ENCODE measurements around the gene NUMBL. TPM values are rescaled to one million over a fixed set of nuclear protein-coding genes. Genes with fewer than 3 reads are reported as not detected.

NUMBL gene
- total RNA-seq, 1 donor from 2014 or later: 79.3 TPM

DNA sequence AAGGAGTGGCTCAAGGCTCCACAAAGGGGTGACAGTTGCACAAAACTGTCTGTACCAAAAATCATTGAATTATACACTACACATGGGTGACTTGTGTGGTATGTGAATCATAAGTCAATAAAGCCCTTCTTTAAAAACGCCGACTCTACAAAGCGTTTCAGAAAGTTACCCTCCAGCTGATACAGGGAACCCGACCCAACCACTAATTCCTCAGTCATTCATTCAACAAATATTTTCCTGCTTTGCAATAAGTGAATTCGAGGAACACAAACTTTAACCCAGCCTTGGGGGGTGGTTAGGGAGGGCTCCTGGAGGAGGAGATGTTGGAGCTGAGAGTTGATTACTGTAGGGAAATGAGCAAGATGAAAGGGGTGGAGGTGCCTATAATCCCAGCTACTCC lies 57.2 kb downstream of the NUMBL start:
- TF ChIP-seq, protein P1, sequence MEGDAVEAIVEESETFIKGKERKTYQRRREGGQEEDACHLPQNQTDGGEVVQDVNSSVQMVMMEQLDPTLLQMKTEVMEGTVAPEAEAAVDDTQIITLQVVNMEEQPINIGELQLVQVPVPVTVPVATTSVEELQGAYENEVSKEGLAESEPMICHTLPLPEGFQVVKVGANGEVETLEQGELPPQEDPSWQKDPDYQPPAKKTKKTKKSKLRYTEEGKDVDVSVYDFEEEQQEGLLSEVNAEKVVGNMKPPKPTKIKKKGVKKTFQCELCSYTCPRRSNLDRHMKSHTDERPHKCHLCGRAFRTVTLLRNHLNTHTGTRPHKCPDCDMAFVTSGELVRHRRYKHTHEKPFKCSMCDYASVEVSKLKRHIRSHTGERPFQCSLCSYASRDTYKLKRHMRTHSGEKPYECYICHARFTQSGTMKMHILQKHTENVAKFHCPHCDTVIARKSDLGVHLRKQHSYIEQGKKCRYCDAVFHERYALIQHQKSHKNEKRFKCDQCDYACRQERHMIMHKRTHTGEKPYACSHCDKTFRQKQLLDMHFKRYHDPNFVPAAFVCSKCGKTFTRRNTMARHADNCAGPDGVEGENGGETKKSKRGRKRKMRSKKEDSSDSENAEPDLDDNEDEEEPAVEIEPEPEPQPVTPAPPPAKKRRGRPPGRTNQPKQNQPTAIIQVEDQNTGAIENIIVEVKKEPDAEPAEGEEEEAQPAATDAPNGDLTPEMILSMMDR (IDR thresholded peaks at IDR 0.05; ENCODE audit: insufficient read depth, low read depth, low read length): no peak
- TF ChIP-seq EZH2 (IDR thresholded peaks at IDR 0.05; ENCODE audit: insufficient read depth, low read length): no peak
- no peaks in the 10 kb centered on the region for H3K79me2 ChIP-seq (ENCODE audit: insufficient read depth, low read length)
- no peak overlapping the region for H3K4me3 ChIP-seq (ENCODE audit: insufficient read depth, low read depth, low read length)
- Mint-ChIP-seq H3K27ac (ENCODE audit: unreplicated experiment) (no peak overlapping the region), H3K4me1 (ENCODE audit: low read depth, unreplicated experiment) (peaks cover 5% of the 10 kb centered on the region), H3K9me3 (ENCODE audit: unreplicated experiment) (no peaks in the 10 kb centered on the region), H3K27me3 (ENCODE audit: low read depth, unreplicated experiment) (peaks cover 8% of the 10 kb centered on the region), H3K36me3 (ENCODE audit: low read depth, unreplicated experiment) (peaks cover 3% of the 10 kb centered on the region), H3K4me3 (ENCODE audit: unreplicated experiment) (no peak overlapping the region)
- no peak overlapping the region for H2AFZ ChIP-seq (ENCODE audit: low read depth, low read length)
- peak overlapping the region; percentile 83 for H3K4me2 ChIP-seq (ENCODE audit: low read length)
- DNase-seq (ENCODE audit: low read depth) (peak; percentile 77), FAIRE-seq (no peak)
- H3K36me3 ChIP-seq (ENCODE audit: insufficient read depth, low read length): peaks cover 2% of the 10 kb centered on the region
- H3K27ac ChIP-seq (ENCODE audit: low read depth, low read length): peak overlapping the region; percentile 45
- no peaks in the 10 kb centered on the region for H3K9me3 ChIP-seq (ENCODE audit: insufficient read depth, low read depth, low read length)
- H3K27me3 ChIP-seq (ENCODE audit: insufficient read depth, low read length): no peaks in the 10 kb centered on the region
- peak overlapping the region; percentile 55 for H3K9ac ChIP-seq (ENCODE audit: low read length)
- H3K4me1 ChIP-seq (ENCODE audit: insufficient read depth, low read length): peaks cover 16% of the 10 kb centered on the region
- no peaks in the 10 kb centered on the region for H4K20me1 ChIP-seq (ENCODE audit: insufficient read depth, low read length)

DNA sequence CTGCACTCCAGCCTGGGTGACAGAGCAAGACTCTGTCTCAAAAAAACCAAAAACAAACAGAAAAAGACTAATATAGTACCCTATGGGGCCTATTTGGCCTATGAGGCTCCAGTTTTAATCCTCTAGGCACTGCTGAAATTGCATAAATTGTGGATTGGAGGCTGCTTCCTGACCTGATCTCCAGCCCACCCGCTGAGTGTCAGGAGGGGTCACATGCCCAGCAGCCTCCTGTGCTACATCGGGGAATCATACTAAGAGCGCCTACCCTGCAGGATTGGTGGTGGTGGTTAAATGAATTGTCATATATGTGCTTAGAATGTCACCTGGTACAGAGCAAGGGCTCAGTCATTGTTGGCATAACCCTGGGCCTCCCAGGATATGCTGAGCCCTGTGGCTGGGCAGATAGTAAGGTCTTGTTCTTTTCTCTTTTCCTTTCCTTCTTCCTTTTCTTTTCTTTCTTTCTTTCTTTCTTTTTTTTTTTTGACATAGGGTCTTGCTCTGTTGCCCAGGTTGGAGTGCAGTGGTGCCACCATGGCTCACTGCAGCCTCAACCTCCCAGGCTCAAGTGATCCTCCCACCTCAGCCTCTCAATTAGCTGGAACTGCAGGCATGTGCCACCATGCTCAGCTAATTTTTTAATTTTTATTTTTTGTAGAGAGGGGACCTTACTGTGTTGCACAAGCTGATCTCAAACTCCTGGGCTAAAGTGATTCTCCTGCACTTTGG lies 58.0 kb downstream of the NUMBL start:
- peak overlapping the region; percentile 45 for H3K27ac ChIP-seq (ENCODE audit: low read depth, low read length)
- H3K27me3 ChIP-seq (ENCODE audit: insufficient read depth, low read length): no peaks in the 10 kb centered on the region
- Mint-ChIP-seq H3K27me3 (ENCODE audit: low read depth, unreplicated experiment) (peaks cover 8% of the 10 kb centered on the region), H3K27ac (ENCODE audit: unreplicated experiment) (no peak overlapping the region), H3K9me3 (ENCODE audit: unreplicated experiment) (no peaks in the 10 kb centered on the region), H3K4me3 (ENCODE audit: unreplicated experiment) (no peak overlapping the region), H3K4me1 (ENCODE audit: low read depth, unreplicated experiment) (peaks cover 5% of the 10 kb centered on the region), H3K36me3 (ENCODE audit: low read depth, unreplicated experiment) (peaks cover 5% of the 10 kb centered on the region)
- DNase-seq (ENCODE audit: low read depth) (no peak), FAIRE-seq (no peak)
- H2AFZ ChIP-seq (ENCODE audit: low read depth, low read length): no peak overlapping the region
- no peaks in the 10 kb centered on the region for H4K20me1 ChIP-seq (ENCODE audit: insufficient read depth, low read length)
- no peaks in the 10 kb centered on the region for H3K79me2 ChIP-seq (ENCODE audit: insufficient read depth, low read length)
- H3K9me3 ChIP-seq (ENCODE audit: insufficient read depth, low read depth, low read length): no peaks in the 10 kb centered on the region
- TF ChIP-seq, protein P1 (IDR thresholded peaks at IDR 0.05; ENCODE audit: insufficient read depth, low read depth, low read length): no peak
- no peak for TF ChIP-seq EZH2 (IDR thresholded peaks at IDR 0.05; ENCODE audit: insufficient read depth, low read length)
- peaks cover 16% of the 10 kb centered on the region for H3K4me1 ChIP-seq (ENCODE audit: insufficient read depth, low read length)
- H3K9ac ChIP-seq (ENCODE audit: low read length): no peak overlapping the region
- H3K36me3 ChIP-seq (ENCODE audit: insufficient read depth, low read length): peaks cover 2% of the 10 kb centered on the region
- H3K4me3 ChIP-seq (ENCODE audit: insufficient read depth, low read depth, low read length): no peak overlapping the region
- peak overlapping the region; percentile 83 for H3K4me2 ChIP-seq (ENCODE audit: low read length)

DNA sequence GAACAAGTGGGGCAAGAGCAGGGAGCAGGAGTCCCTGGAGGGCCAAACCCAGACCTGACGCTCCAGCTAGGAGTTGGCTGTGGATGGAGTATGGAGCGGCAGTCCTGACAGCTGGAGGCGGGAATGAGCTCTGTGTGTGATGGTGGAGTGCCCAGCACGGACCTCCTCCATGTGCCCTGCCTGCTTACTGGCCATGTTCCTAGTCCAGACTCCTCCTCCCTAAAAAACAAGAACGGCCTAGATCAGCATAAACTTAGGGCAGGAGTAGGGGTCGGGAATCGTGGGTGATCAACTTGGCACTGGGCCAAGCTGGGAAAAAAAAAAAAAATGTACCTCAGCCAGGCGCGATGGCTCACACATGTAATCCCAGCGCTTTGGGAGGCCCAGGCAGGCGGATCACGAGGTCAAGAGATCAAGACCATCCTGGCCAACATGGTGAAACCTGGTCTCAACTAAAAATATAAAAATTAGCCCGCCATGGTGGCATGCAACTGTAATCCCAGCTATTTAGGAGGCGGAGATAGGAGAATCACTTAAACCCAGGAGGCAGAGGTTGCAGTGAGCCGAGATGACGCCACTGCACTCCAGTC lies 59.8 kb downstream of the NUMBL start:
- no peak for FAIRE-seq
- DNase-seq (ENCODE audit: low read depth): no peak
- Mint-ChIP-seq H3K4me1 (ENCODE audit: low read depth, unreplicated experiment) (peaks cover 5% of the 10 kb centered on the region), H3K27me3 (ENCODE audit: low read depth, unreplicated experiment) (peaks cover 5% of the 10 kb centered on the region), H3K9me3 (ENCODE audit: unreplicated experiment) (no peaks in the 10 kb centered on the region), H3K36me3 (ENCODE audit: low read depth, unreplicated experiment) (peaks cover 11% of the 10 kb centered on the region), H3K4me3 (ENCODE audit: unreplicated experiment) (no peak overlapping the region), H3K27ac (ENCODE audit: unreplicated experiment) (no peak overlapping the region)
- Histone ChIP-seq H3K4me3 (ENCODE audit: insufficient read depth, low read depth, low read length) (no peak overlapping the region), H3K27ac (ENCODE audit: low read depth, low read length) (no peak overlapping the region), H3K9me3 (ENCODE audit: insufficient read depth, low read depth, low read length) (no peaks in the 10 kb centered on the region), H4K20me1 (ENCODE audit: insufficient read depth, low read length) (no peaks in the 10 kb centered on the region), H3K79me2 (ENCODE audit: insufficient read depth, low read length) (no peaks in the 10 kb centered on the region), H2AFZ (ENCODE audit: low read depth, low read length) (no peak overlapping the region), H3K4me1 (ENCODE audit: insufficient read depth, low read length) (peaks cover 21% of the 10 kb centered on the region), H3K27me3 (ENCODE audit: insufficient read depth, low read length) (no peaks in the 10 kb centered on the region), H3K9ac (ENCODE audit: low read length) (no peak overlapping the region), H3K36me3 (ENCODE audit: insufficient read depth, low read length) (peaks cover 2% of the 10 kb centered on the region), H3K4me2 (ENCODE audit: low read length) (no peak overlapping the region)
- TF ChIP-seq, protein P1 (IDR thresholded peaks at IDR 0.05; ENCODE audit: insufficient read depth, low read depth, low read length): no peak
- no peak for TF ChIP-seq EZH2 (IDR thresholded peaks at IDR 0.05; ENCODE audit: insufficient read depth, low read length)

Data from astrocyte (in vitro differentiated cells and primary cell).